Activated T-cell treated with anti-CD3 and anti-CD28 coated beads, Interleukin-2, amount 50 U/mL, for 4 hours (primary cell): ENCODE measurements around the gene OR6X1. TPM values are rescaled to one million over a fixed set of nuclear protein-coding genes. Genes with fewer than 3 reads are reported as not detected.
"Not testable (repeated sequence)": the region's sequence is repeated elsewhere in the genome, so short reads cannot be mapped to it uniquely, and the experiment has no call there.

ENCODE experiments used
- ATAC-seq, 2 donors: fragments of 200-7000 bp; cut with Tn5 transposase; one replicate each; pipeline ENCODE4 v1.10.0; 2021
- DNase-seq: peaks from one replicate; pipeline ENCODE4 v3.0.0-alpha.2; 2020
- H3K27me3 Mint-ChIP-seq: one replicate; pipeline ENCODE4 v1.8.0; 2021; ENCODE audit warnings: low read depth, mixed read lengths
- H3K36me3 Mint-ChIP-seq: one replicate; pipeline ENCODE4 v1.8.0; 2022; ENCODE audit warnings: mixed read lengths; ENCODE audit not compliant: insufficient read depth
- H3K4me1 Mint-ChIP-seq: one replicate; pipeline ENCODE4 v1.8.0; 2021; ENCODE audit warnings: low read depth, mixed read lengths
- H3K4me3 Mint-ChIP-seq: one replicate; pipeline ENCODE4 v1.8.0; 2021; ENCODE audit warnings: mild to moderate bottlenecking, moderate library complexity, mixed read lengths
- H3K9me3 Mint-ChIP-seq: one replicate; pipeline ENCODE4 v1.8.0; 2021; ENCODE audit warnings: mixed read lengths
- total RNA-seq, 3 donors: library from RNA; stranded (reverse); gene quantifications; one replicate each; pipeline ENCODE4 v1.2.1, GENCODE V29; 2021

Gene OR6X1
- total RNA-seq, 3 donors from 2014 or later = not detected

DNA sequence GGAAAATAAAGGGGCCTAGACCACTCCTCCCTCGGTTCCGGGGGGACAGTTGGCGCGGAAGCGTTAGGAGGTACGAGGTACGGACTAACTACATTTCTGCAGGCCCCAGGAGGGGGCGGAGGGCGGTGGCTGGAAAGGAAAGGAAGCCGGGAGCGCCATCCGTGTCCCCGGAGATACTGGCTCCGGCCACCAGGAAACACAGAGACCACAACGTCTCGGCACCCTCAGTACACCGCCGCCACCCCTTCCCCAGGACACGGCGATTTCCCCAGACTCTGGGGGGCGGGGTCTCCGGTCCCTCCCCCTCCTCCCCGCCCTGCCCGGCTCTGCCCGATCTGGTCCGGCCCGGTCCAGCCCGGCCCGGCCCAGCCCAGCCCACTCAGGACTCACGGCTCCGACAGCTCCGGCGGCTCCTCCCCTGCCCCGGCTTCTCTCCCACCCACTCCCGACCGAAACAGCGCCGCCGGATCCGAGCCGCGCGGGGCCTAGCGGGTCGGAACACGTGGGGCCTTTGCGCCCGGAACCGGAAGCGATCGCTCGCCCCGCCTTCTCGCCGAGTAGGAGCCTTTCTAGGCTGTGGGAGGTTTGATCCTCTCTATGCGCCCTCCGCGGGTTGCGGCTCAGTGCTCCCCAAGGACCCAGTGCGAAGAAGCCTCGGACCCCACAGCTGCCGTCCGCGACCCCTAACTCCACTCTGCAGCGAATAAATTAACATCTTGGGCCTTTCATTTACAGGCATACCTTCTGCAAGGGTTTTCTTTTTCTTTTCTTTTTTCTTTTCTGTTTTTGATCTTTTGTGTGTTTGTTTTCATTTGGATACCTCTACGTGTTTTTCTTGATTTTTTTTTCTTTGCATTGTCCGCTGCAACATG, 12.9 kb downstream of the OR6X1 start, which contains the start of gene ZNF202:
ZNF202 (minus strand) TSS at position 502 of the 872 bp plus-strand sequence. CDS start 10,772 bp downstream, outside the sequence.
- H3K4me3 Mint-ChIP-seq = peak within 1 kb of the TSS; percentile 92
- peak; percentile 89 for DNase-seq
- H3K27me3 Mint-ChIP-seq = peaks cover 3% of the 10 kb centered on the region
- peaks cover 32% of the 10 kb centered on the region for H3K36me3 Mint-ChIP-seq
- H3K9me3 Mint-ChIP-seq = no peaks in the 10 kb centered on the region
- peaks cover 34% of the 10 kb centered on the region for H3K4me1 Mint-ChIP-seq
- ATAC-seq = peak; percentile 97 to 98

- DNase-seq = no peak
Observed at GRCh38 chr11:123740787-123741158, 13.5 kb downstream of the OR6X1 start.

DNA sequence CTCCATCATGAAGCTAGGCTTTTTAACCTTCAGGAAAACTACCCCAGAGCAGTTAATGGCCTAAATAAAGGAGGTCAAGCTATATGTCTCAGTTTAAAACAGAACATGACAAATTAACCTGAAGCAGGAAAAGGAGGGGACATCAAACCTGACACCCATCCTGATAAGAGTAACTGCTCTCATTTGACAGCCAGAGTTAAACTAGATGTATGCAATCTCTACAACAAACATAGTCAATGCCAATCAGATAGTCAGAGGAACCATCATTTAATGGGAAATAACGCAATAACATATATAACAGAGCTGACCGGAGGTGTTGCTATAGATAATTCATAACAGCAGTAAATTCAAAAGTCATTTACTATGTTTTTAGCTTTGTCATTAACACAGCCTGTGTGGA, 15.9 kb downstream of the OR6X1 start:
- DNase-seq (no peak), ATAC-seq (no peak)
- Mint-ChIP-seq H3K27me3 (no peaks in the 10 kb centered on the region), H3K4me3 (no peak overlapping the region), H3K4me1 (peaks cover 38% of the 10 kb centered on the region), H3K9me3 (no peaks in the 10 kb centered on the region), H3K36me3 (peaks cover 36% of the 10 kb centered on the region)

More at GRCh38 chr11:123740787-123741158, 13.5 kb downstream of the OR6X1 start:
- Mint-ChIP-seq H3K4me3 (peak overlapping the region; percentile 92), H3K36me3 (peaks cover 36% of the 10 kb centered on the region), H3K9me3 (no peaks in the 10 kb centered on the region), H3K27me3 (peaks cover under 1% of the 10 kb centered on the region), H3K4me1 (peaks cover 34% of the 10 kb centered on the region)
- ATAC-seq = peak in 1 of 2 donors; percentile 4

- ATAC-seq (no peak), DNase-seq (no peak)
Observed at GRCh38 chr11:123736769-123737168, 17.5 kb downstream of the OR6X1 start.

DNA sequence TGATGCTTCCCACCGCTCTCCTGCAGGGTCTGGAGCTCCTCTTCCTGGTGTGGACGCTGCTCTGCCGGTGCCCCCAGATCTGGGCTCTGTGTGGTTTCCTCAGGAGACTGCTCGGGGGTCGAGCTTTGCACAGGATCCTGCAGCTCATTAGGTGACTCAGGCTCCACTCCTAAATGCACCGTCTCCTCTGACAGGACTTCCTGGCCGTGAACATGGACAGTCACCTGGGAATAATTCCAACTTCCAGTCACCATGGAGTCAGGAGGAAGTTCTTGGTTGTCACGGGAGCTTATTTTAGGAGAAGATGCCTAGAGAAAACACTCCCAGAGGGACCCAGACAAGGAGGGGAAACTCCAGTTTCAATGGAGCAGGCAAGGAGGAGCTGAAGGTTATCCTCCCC, 24.7 kb downstream of the OR6X1 start:
- H3K4me1 Mint-ChIP-seq = peaks cover 4% of the 10 kb centered on the region
- no peaks in the 10 kb centered on the region for H3K27me3 Mint-ChIP-seq
- DNase-seq (no peak), ATAC-seq (no peak)
- peaks cover 4% of the 10 kb centered on the region for H3K36me3 Mint-ChIP-seq
- H3K9me3 Mint-ChIP-seq = peaks cover 28% of the 10 kb centered on the region
- no peak overlapping the region for H3K4me3 Mint-ChIP-seq

More at GRCh38 chr11:123736769-123737168, 17.5 kb downstream of the OR6X1 start:
- Mint-ChIP-seq H3K4me1 (peaks cover 29% of the 10 kb centered on the region), H3K4me3 (no peak overlapping the region), H3K27me3 (no peaks in the 10 kb centered on the region), H3K9me3 (no peaks in the 10 kb centered on the region), H3K36me3 (peaks cover 36% of the 10 kb centered on the region)

GRCh38 chr11:123725995-123726655, 28.2 kb downstream of the OR6X1 start:
- H3K9me3 Mint-ChIP-seq = peaks cover 28% of the 10 kb centered on the region
- no peak overlapping the region for H3K4me3 Mint-ChIP-seq
- ATAC-seq (no peak), DNase-seq (no peak)
- no peaks in the 10 kb centered on the region for H3K4me1 Mint-ChIP-seq
- H3K27me3 Mint-ChIP-seq = no peaks in the 10 kb centered on the region
- peaks cover 13% of the 10 kb centered on the region for H3K36me3 Mint-ChIP-seq

GRCh38 chr11:123719452-123719851, 34.9 kb downstream of the OR6X1 start:
- ATAC-seq = no peak

DNA sequence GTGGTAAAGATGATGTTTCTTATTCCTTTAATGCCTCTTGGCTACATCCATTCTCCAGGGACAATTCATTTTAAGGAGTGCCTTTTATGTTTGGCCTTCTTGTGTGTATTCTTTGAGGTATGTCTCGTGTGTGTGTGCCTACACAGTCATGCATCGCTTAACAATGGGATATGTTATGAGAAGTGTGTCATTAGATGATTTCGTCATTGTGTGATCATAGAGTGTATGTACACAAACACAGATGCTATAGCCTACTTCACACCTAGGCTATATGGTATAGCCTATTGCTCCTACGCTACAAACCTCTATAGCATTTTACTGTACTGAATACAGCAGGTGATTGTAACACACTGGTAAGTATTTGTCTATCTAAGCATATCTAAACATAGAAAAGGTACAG, 35.8 kb downstream of the OR6X1 start:
- no peaks in the 10 kb centered on the region for H3K9me3 Mint-ChIP-seq
- H3K36me3 Mint-ChIP-seq = peaks cover 5% of the 10 kb centered on the region
- DNase-seq = no peak
- H3K4me1 Mint-ChIP-seq = peaks cover 4% of the 10 kb centered on the region
- peaks cover 18% of the 10 kb centered on the region for H3K27me3 Mint-ChIP-seq
- no peak for ATAC-seq
- no peak overlapping the region for H3K4me3 Mint-ChIP-seq

More at GRCh38 chr11:123719452-123719851, 34.9 kb downstream of the OR6X1 start:
- no peak for DNase-seq
- Mint-ChIP-seq H3K4me3 (no peak overlapping the region), H3K4me1 (peaks cover 4% of the 10 kb centered on the region), H3K27me3 (peaks cover 18% of the 10 kb centered on the region), H3K36me3 (peaks cover 8% of the 10 kb centered on the region), H3K9me3 (no peaks in the 10 kb centered on the region)

- Mint-ChIP-seq H3K9me3 (no peaks in the 10 kb centered on the region), H3K4me3 (no peak overlapping the region), H3K4me1 (peaks cover 4% of the 10 kb centered on the region), H3K36me3 (peaks cover 1% of the 10 kb centered on the region), H3K27me3 (peaks cover 19% of the 10 kb centered on the region)
- DNase-seq (no peak), ATAC-seq (no peak)
Observed at GRCh38 chr11:123718063-123718462, 36.3 kb downstream of the OR6X1 start.

DNA sequence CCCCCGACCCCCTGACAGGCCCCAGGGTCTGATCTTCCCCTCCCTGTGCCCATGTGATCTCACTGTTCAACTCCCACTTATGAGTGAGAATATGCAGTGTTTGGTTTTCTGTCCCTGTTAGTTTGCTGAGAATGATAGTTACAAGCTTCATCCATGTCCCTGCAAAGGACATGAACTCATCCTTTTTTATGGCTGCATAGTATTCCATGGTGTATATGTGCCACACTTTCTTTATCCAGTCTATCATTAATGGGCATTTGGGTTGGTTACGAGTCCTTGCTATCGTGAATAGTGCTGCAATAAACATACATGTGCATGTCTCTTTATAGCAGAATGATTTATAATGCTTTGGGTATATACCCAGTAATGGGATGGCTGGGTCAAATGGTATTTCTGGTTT, 41.7 kb downstream of the OR6X1 start:
- H3K27me3 Mint-ChIP-seq = peaks cover 19% of the 10 kb centered on the region
- not testable (repeated sequence) for H3K4me3 Mint-ChIP-seq, H3K4me1 Mint-ChIP-seq, ATAC-seq, DNase-seq, H3K36me3 Mint-ChIP-seq, H3K9me3 Mint-ChIP-seq

DNA sequence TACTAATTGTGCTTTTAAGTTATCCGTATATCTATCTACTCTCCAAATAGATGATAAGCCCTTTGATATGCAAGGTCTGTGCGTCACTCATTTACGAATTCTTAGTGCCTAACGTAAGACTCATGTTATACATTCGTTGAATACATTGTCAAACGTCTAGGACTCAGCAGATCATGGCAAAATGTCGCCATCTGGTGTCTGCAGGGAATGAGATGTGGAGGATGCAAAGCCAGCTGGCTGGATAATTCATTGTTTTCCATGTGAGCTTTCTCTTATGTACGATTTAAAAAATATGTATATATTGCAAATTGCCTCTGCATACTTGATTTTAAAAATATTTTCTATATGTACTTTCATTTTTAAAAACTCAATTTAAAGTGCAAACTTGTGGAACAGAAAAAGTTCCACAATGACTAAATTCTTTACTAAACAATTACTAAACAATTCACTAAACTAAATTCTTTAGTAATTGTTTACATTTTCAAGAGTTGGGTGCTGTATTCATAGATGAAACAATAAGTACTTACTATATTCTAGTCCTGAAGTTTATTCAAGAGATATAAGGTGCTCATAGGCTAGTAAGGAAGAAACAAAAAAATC, 46.6 kb downstream of the OR6X1 start:
- no peaks in the 10 kb centered on the region for H3K4me1 Mint-ChIP-seq
- no peaks in the 10 kb centered on the region for H3K9me3 Mint-ChIP-seq
- DNase-seq = peak; percentile 50
- no peaks in the 10 kb centered on the region for H3K36me3 Mint-ChIP-seq
- ATAC-seq = peak in 1 of 2 donors; percentile 63
- no peak overlapping the region for H3K4me3 Mint-ChIP-seq
- H3K27me3 Mint-ChIP-seq = peaks cover 9% of the 10 kb centered on the region

DNA sequence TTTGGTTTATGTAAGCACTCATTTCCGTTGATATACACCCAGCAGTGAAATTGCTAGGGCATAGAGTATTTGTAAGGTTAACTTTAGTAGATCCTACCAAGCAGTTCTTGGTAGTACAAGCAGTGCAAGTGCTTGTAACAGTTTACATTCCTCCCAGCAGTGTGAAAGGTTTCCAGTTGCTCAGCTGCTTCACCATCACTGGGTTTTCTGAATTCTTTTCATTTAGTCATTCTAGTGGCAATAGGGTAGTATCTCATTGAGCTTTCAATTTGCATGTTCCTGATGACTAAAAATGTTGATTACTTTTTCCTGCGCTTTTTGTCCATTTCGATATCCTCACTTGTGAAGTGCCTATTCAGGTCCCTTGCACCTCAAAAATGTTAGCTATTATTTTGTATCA, 47.1 kb downstream of the OR6X1 start:
- ATAC-seq = peak in 1 of 2 donors; percentile 21

GRCh38 chr11:123704341-123704740, 50.0 kb downstream of the OR6X1 start:
- H3K9me3 Mint-ChIP-seq = no peaks in the 10 kb centered on the region

More for the DNA sequence above, 47.1 kb downstream of the OR6X1 start:
- no peak for DNase-seq
- Mint-ChIP-seq H3K36me3 (no peaks in the 10 kb centered on the region), H3K4me3 (no peak overlapping the region), H3K27me3 (peaks cover 13% of the 10 kb centered on the region), H3K9me3 (no peaks in the 10 kb centered on the region), H3K4me1 (no peaks in the 10 kb centered on the region)

More at GRCh38 chr11:123704341-123704740, 50.0 kb downstream of the OR6X1 start:
- Mint-ChIP-seq H3K4me1 (no peaks in the 10 kb centered on the region), H3K36me3 (no peaks in the 10 kb centered on the region), H3K4me3 (no peak overlapping the region), H3K27me3 (peaks cover 18% of the 10 kb centered on the region)
- DNase-seq (no peak), ATAC-seq (no peak)
